Bronchial epithelial cell (primary cell): ENCODE results near the gene DPP10. TPM values are rescaled to one million over a fixed set of nuclear protein-coding genes. Genes with fewer than 3 reads are reported as not detected.

Source experiments
- DNase-seq: peaks from one replicate; pipeline ENCODE4 v3.0.0-alpha.2; 2010; ENCODE audit warnings: low read depth
- FAIRE-seq: peaks from 2 replicates; lab custom pipeline; 2011; peaks lifted over from hg19 to GRCh38; lab: Jason Lieb, UNC
- H3K27me3 ChIP-seq: 2 replicates; pipeline ENCODE4 v1.5.1; 2011; ENCODE audit warnings: low read length; ENCODE audit not compliant: control insufficient read depth, insufficient read depth
- H3K36me3 ChIP-seq: 2 replicates; pipeline ENCODE4 v1.5.1; 2011; ENCODE audit warnings: low read length; ENCODE audit not compliant: control insufficient read depth, insufficient read depth
- H3K4me3 ChIP-seq: 2 replicates; pipeline ENCODE4 v1.5.1; 2011; ENCODE audit warnings: mild to moderate bottlenecking, low read depth, low read length, control low read depth
- total RNA-seq: library from RNA; depleted of rRNA; stranded (reverse); fragments of >200 nt; gene quantifications from 2 replicates; pipeline ENCODE4 v1.2.1, GENCODE V29; 2014
- TF ChIP-seq, protein P1 (sequence below): IDR thresholded peaks from 2 replicates; pipeline ENCODE4 v1.5.1; 2011; ENCODE audit warnings: mild to moderate bottlenecking, moderate library complexity, low read length, control low read depth, inconsistent platforms; ENCODE audit not compliant: insufficient read depth, severe bottlenecking

The DPP10 gene
- total RNA-seq, 1 donor from 2014 or later: 0.26 TPM

DNA sequence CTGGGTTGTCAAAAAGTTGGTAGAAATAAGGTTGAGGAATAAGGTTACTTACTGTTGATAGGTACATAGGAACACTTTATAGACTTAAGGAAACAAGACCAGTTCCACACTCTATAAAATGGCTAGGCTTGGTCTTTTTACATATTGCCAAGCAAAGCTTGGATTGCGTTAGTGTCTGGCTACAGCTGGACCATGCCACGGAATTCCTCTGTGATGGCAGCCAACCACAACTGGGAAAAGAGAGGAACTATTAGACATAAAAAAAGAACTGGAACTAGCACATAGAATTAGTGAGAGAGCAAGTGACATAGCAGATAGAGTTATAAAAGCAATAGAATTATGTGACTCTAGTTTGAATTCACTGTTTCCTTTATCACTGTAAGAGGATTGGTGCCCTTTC is 17.7 kb upstream of the DPP10 start:
- DNase-seq (no peak), FAIRE-seq (no peak)
- no peak overlapping the region for H3K4me3 ChIP-seq
- no peaks in the 10 kb centered on the region for H3K36me3 ChIP-seq
- TF ChIP-seq, protein P1, sequence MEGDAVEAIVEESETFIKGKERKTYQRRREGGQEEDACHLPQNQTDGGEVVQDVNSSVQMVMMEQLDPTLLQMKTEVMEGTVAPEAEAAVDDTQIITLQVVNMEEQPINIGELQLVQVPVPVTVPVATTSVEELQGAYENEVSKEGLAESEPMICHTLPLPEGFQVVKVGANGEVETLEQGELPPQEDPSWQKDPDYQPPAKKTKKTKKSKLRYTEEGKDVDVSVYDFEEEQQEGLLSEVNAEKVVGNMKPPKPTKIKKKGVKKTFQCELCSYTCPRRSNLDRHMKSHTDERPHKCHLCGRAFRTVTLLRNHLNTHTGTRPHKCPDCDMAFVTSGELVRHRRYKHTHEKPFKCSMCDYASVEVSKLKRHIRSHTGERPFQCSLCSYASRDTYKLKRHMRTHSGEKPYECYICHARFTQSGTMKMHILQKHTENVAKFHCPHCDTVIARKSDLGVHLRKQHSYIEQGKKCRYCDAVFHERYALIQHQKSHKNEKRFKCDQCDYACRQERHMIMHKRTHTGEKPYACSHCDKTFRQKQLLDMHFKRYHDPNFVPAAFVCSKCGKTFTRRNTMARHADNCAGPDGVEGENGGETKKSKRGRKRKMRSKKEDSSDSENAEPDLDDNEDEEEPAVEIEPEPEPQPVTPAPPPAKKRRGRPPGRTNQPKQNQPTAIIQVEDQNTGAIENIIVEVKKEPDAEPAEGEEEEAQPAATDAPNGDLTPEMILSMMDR: no peak
- no peaks in the 10 kb centered on the region for H3K27me3 ChIP-seq

DNA sequence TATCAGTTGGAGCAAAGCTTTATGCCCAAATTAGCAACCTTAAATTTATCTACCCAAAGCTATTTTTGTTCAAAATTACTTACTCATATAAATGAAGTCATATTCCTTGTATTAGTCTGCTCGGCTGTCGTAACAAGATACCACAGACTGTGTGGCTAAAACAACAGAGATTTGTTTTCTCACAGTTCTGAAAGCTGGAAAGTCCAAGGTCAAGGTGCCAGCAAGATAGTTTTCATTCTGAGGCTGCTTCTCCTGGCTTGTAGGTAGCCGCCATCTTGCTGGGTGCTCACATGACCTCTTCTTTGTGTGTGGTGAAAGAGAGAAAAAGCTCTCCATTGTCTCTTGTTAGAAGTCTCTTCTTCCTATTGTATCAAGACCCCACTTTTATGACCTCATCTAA is 15.7 kb upstream of the DPP10 start:
- Histone ChIP-seq H3K4me3 (no peak overlapping the region), H3K36me3 (no peaks in the 10 kb centered on the region), H3K27me3 (no peaks in the 10 kb centered on the region)
- DNase-seq (no peak), FAIRE-seq (no peak)
- TF ChIP-seq, protein P1: no peak

DNA sequence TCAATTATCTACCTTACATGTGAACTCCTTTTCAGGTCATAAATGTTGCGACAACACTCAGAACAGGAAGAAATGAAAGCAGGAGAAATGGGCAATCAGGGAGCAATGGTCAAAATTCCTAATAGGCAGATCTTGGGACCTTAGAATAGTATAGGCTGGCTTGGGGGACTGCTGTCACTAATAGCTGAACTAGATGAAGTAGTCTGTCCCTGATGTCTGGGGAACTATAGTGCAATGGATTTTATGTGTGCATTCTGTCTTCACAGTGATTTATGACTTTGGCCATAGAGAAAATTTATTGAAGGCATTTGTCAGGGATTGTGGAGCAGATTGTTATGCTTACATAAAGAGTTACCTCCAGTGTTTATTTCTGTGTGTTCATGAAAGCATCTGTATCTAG is 6.1 kb upstream of the DPP10 start:
- H3K4me3 ChIP-seq: no peak overlapping the region
- DNase-seq (no peak), FAIRE-seq (no peak)
- TF ChIP-seq, protein P1: no peak
- no peaks in the 10 kb centered on the region for H3K36me3 ChIP-seq
- H3K27me3 ChIP-seq: no peaks in the 10 kb centered on the region

DNA sequence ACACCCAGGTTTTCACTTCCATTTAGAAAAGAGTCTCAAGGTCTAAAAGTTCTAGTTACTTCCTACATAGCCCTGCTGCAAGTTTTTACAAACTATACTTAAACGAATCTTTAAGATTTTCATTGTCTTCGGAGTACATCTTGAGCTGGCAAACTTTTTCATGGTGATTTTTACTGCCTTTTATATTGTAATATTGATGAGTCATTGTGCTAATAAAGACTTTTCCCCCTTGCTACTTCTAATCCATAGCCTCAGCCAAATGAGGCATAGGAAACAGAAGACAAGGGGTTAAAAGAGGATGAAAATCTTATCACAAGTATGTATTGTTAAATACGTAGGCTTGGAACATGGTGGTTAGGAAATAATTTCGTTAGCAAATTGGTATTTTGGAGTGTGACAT is 4.1 kb downstream of the DPP10 start:
- no peak overlapping the region for H3K4me3 ChIP-seq
- DNase-seq: no peak
- no peak for FAIRE-seq
- H3K27me3 ChIP-seq: no peaks in the 10 kb centered on the region
- TF ChIP-seq, protein P1: no peak
- no peaks in the 10 kb centered on the region for H3K36me3 ChIP-seq

DNA sequence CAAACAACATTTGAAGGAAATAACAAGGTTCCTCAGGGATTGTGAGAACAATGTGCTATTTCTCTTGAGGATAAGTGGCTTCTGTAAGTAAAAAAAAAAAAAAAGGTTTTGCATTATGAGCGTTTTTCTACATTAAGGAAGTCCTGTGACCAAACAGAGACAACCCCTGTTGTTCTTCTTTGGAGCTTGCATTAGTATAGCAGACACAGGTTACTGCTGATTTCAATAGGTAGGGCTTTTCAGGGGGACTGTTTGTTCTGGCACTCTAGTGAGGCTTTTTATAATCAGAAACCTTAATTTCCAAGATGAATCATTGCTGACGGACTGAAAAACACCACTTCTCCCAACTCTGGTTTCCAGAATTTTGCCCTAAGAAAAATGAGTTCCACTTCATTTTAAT is 8.2 kb downstream of the DPP10 start:
- Histone ChIP-seq H3K4me3 (no peak overlapping the region), H3K27me3 (no peaks in the 10 kb centered on the region), H3K36me3 (no peaks in the 10 kb centered on the region)
- TF ChIP-seq, protein P1: no peak
- FAIRE-seq (no peak), DNase-seq (no peak)

DNA sequence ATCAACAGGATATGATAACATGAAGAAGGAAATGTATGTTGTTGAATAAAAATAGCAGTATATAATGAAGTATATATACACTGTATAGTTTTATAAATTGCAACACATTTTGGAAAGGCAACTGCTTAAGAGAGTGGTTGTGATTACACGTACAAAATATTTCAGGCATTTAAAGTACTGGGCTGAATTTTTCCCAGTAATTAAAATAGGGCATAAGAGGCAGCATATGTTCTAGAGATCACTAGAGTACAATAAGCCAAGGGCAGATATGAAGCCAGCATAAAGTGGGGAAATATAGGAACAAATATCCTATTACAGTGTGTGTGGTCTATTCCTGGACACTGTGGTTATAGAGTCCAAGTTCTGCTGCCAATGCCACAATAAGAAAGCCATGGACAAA is 14.1 kb downstream of the DPP10 start:
- Histone ChIP-seq H3K36me3 (no peaks in the 10 kb centered on the region), H3K27me3 (no peaks in the 10 kb centered on the region), H3K4me3 (no peak overlapping the region)
- FAIRE-seq: no peak
- no peak for DNase-seq
- TF ChIP-seq, protein P1: no peak
